ENCODE measurements around the gene PSMB7.

Gene PSMB7

DNA sequence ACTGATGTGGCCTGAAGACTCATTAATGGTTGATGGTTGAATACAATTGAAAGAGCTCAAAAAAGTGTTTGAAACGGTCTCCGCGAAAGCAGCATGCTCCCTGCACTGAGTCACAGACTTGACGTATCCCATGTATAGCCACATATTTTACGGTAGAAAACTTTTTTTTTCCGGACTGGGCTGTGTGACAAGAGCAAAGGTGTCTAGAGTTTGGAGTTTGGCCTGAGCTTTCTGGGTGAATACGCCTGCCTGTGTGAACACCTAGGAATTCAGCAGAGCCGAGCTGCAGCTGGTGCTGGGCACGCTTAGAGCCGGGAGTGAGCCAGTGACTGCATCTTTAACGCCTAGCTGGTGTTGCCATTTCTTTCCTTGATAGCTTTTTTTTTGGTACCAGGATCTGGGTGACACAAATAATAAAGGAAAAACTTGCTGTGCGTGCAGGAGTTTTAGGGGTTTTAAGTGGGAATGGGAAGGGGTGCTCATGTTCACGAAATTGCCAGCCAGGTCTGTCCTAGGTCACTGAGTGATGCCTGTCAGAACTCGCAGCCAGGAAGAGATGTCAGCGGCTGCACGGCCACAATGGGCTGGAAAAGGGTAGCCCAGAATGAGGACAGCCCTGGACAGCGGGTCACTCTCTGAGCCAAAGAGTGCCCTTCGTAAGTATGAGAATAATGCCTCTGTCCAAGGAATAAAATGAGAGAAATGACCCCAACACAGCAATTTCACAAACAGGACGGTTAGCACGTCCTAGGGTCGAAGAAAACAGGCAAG, 51.7 kb downstream of the PSMB7 start:
- H3K27me3 ChIP-seq (ENCODE audit: low read depth, low read length): no peaks in the 10 kb centered on the region
- H3K9ac ChIP-seq (ENCODE audit: low read length): no peak overlapping the region
- H2AFZ ChIP-seq (ENCODE audit: low read depth, low read length): no peak overlapping the region
- no peak overlapping the region for H3K4me2 ChIP-seq (ENCODE audit: low read length)
- no peak overlapping the region for H3K27ac ChIP-seq (ENCODE audit: low read length)
- no peak overlapping the region for H3K4me3 ChIP-seq (ENCODE audit: low read length)
- H3K79me2 ChIP-seq (ENCODE audit: low read length): peaks cover 89% of the 10 kb centered on the region
- no peaks in the 10 kb centered on the region for H3K9me3 ChIP-seq (ENCODE audit: insufficient read depth, low read length)
- peaks cover 17% of the 10 kb centered on the region for H3K36me3 ChIP-seq (replicated peaks; ENCODE audit: low read depth, low read length)
- TF ChIP-seq EZH2phosphoT487 (IDR thresholded peaks at IDR 0.05; ENCODE audit: low read depth): no peak
- TF ChIP-seq, protein P1, sequence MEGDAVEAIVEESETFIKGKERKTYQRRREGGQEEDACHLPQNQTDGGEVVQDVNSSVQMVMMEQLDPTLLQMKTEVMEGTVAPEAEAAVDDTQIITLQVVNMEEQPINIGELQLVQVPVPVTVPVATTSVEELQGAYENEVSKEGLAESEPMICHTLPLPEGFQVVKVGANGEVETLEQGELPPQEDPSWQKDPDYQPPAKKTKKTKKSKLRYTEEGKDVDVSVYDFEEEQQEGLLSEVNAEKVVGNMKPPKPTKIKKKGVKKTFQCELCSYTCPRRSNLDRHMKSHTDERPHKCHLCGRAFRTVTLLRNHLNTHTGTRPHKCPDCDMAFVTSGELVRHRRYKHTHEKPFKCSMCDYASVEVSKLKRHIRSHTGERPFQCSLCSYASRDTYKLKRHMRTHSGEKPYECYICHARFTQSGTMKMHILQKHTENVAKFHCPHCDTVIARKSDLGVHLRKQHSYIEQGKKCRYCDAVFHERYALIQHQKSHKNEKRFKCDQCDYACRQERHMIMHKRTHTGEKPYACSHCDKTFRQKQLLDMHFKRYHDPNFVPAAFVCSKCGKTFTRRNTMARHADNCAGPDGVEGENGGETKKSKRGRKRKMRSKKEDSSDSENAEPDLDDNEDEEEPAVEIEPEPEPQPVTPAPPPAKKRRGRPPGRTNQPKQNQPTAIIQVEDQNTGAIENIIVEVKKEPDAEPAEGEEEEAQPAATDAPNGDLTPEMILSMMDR (IDR thresholded peaks at IDR 0.05; ENCODE audit: low read depth, low read length): no peak
- H3K4me1 ChIP-seq (ENCODE audit: low read length): no peaks in the 10 kb centered on the region
- peaks cover 56% of the 10 kb centered on the region for H4K20me1 ChIP-seq (ENCODE audit: insufficient read depth, low read length)

DNA sequence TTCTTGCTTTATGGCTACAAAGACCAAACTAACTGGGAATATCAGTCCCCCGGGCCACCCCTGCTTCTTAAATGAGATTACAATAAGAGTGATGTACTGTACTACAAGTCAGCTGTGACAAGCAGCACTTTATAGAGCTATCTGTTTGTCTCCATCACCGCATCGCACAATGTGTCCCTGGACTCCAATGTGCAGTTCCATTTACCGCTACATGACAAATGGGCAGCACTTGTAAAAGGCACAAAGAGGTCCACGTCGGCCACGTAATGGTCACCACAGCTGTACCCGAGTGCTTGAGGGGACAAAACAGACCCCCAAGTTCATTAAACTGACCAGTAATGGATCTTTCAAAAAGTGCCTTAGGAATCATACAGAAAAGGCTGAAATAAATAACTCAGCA, 54.1 kb downstream of the PSMB7 start:
- H3K4me1 ChIP-seq (ENCODE audit: low read length): no peaks in the 10 kb centered on the region
- H3K4me3 ChIP-seq (ENCODE audit: low read length): no peak overlapping the region
- peaks cover 93% of the 10 kb centered on the region for H3K79me2 ChIP-seq (ENCODE audit: low read length)
- H4K20me1 ChIP-seq (ENCODE audit: insufficient read depth, low read length): peaks cover 76% of the 10 kb centered on the region
- no peak for TF ChIP-seq EZH2phosphoT487 (IDR thresholded peaks at IDR 0.05; ENCODE audit: low read depth)
- TF ChIP-seq, protein P1 (IDR thresholded peaks at IDR 0.05; ENCODE audit: low read depth, low read length): no peak
- no peaks in the 10 kb centered on the region for H3K27me3 ChIP-seq (ENCODE audit: low read depth, low read length)
- H3K9ac ChIP-seq (ENCODE audit: low read length): no peak overlapping the region
- H3K4me2 ChIP-seq (ENCODE audit: low read length): no peak overlapping the region
- no peaks in the 10 kb centered on the region for H3K9me3 ChIP-seq (ENCODE audit: insufficient read depth, low read length)
- no peak overlapping the region for H2AFZ ChIP-seq (ENCODE audit: low read depth, low read length)
- no peak overlapping the region for H3K27ac ChIP-seq (ENCODE audit: low read length)
- peaks cover 40% of the 10 kb centered on the region for H3K36me3 ChIP-seq (replicated peaks; ENCODE audit: low read depth, low read length)

DNA sequence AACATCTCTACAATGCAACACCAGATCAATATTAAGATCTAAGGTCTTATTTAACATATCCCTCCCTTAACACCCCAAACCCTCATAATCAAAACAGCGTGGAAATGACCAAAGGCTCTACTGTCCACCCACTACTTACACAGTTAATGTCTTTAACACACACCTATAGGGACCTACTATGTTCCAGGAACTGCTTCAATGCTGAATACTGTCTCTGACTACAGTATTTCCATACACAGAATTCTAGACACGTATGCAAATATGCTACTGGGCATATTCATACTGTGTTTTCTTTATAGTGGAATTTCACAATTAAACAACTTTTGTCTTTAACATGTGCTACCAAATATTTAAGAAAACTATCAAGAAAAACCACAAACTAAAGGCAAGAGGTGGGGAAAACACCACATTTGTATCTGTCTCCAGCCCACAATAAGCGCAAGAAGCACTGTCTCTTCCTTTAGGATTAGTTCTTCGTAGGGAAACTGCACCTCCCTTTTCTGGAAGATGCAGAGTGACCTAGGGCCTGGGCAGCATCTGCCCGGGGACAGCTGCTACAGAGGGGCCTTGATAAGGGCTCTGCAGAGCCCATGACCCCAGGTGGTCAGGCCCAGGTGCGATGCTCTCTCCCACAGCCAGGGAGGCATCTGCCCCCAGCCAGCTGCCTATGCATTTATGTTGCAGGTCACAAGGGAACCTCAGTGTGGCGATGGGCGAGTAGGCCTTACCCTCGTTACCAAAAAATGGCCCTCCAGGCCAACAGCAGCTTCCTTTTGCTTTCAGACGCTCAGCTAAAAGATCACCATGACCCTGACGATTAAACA, 55.2 kb downstream of the PSMB7 start:
- Histone ChIP-seq H3K9ac (ENCODE audit: low read length) (no peak overlapping the region), H3K4me3 (ENCODE audit: low read length) (no peak overlapping the region), H3K27ac (ENCODE audit: low read length) (no peak overlapping the region), H3K36me3 (replicated peaks; ENCODE audit: low read depth, low read length) (peaks cover 48% of the 10 kb centered on the region), H3K9me3 (ENCODE audit: insufficient read depth, low read length) (no peaks in the 10 kb centered on the region), H3K4me1 (ENCODE audit: low read length) (no peaks in the 10 kb centered on the region), H4K20me1 (ENCODE audit: insufficient read depth, low read length) (peaks cover 82% of the 10 kb centered on the region), H3K4me2 (ENCODE audit: low read length) (no peak overlapping the region), H2AFZ (ENCODE audit: low read depth, low read length) (no peak overlapping the region), H3K27me3 (ENCODE audit: low read depth, low read length) (no peaks in the 10 kb centered on the region), H3K79me2 (ENCODE audit: low read length) (peaks cover 96% of the 10 kb centered on the region)
- TF ChIP-seq EZH2phosphoT487 (IDR thresholded peaks at IDR 0.05; ENCODE audit: low read depth): no peak
- TF ChIP-seq, protein P1 (IDR thresholded peaks at IDR 0.05; ENCODE audit: low read depth, low read length): no peak

DNA sequence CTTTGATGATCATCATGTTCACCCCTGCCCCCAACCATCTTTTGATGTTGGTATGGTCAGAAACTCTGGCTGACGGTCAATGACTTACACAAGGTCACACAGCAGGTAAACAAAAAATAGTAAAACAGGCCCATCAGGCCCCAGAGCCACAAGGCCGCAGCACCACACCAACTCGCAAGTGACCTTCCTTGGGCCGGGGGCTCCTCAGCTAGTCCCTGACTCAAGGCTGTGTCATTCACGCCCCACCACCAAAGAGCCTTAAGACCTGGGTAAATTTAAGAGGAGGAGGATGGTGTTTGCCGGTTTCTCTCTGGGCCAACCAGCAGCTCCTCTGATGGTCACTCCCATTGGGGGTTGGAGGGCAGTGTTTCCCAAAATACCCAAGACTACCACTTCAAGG, 55.8 kb downstream of the PSMB7 start:
- Histone ChIP-seq H3K9ac (ENCODE audit: low read length) (no peak overlapping the region), H2AFZ (ENCODE audit: low read depth, low read length) (no peak overlapping the region), H3K9me3 (ENCODE audit: insufficient read depth, low read length) (no peaks in the 10 kb centered on the region), H3K4me3 (ENCODE audit: low read length) (no peak overlapping the region), H3K27me3 (ENCODE audit: low read depth, low read length) (no peaks in the 10 kb centered on the region), H3K27ac (ENCODE audit: low read length) (no peak overlapping the region), H4K20me1 (ENCODE audit: insufficient read depth, low read length) (peaks cover 83% of the 10 kb centered on the region), H3K4me1 (ENCODE audit: low read length) (no peaks in the 10 kb centered on the region), H3K79me2 (ENCODE audit: low read length) (peaks cover 96% of the 10 kb centered on the region), H3K4me2 (ENCODE audit: low read length) (no peak overlapping the region), H3K36me3 (replicated peaks; ENCODE audit: low read depth, low read length) (peaks cover 53% of the 10 kb centered on the region)
- TF ChIP-seq, protein P1 (IDR thresholded peaks at IDR 0.05; ENCODE audit: low read depth, low read length): no peak
- TF ChIP-seq EZH2phosphoT487 (IDR thresholded peaks at IDR 0.05; ENCODE audit: low read depth): no peak
